Right cardiac atrium (tissue), 5 donors: Measurements from ENCODE around the gene SDK2. TPM values are rescaled to one million over a fixed set of nuclear protein-coding genes. Genes with fewer than 3 reads are reported as not detected.

ENCODE experiments used
- ATAC-seq, 2 donors: fragments of 200-7000 bp; cut with Tn5 transposase; one replicate each; pipeline versions ENCODE4 v1.8.0 to v1.9.1; 2020; ENCODE audit warnings: moderate library complexity in 2 of 2, mild to moderate bottlenecking in 1 of 2
- DNase-seq, 3 donors: peaks; one replicate each; pipeline ENCODE4 v3.0.0-alpha.2; 2020
- H3K27ac ChIP-seq: one replicate; pipeline ENCODE4 v1.5.1; 2013; ENCODE audit warnings: mild to moderate bottlenecking, low read length, control low read depth, moderate library complexity
- H3K27me3 ChIP-seq: one replicate; pipeline ENCODE4 v1.6.1; 2013; ENCODE audit not compliant: control insufficient read depth, insufficient read depth
- H3K4me1 ChIP-seq: one replicate; pipeline ENCODE4 v1.6.1; 2013; ENCODE audit warnings: low read length; ENCODE audit not compliant: control insufficient read depth, insufficient read depth
- H3K4me3 ChIP-seq: one replicate; pipeline ENCODE4 v1.5.1; 2013; ENCODE audit warnings: low read length, control low read depth
- H3K9me3 ChIP-seq: one replicate; pipeline ENCODE4 v1.6.1; 2013; ENCODE audit warnings: low read length; ENCODE audit not compliant: control insufficient read depth
- WGBS: extraction: QIAGEN DNeasy Blood & Tissue Kit; methylation state at CpG from one replicate; pipeline ENCODE4 v1.1.7; 2013; 5-methylcytosine and 5-hydroxymethylcytosine counted together
- intact Hi-C, 4 donors: fragments of 100-400 bp; cut with DNase I; formaldehyde crosslinking; loops; one replicate each; pipeline versions ENCODE4 v1.11.0 to v1.14.0; 2022 to 2023
- polyA plus RNA-seq: library from polyadenylated mRNA; stranded (reverse); fragments of 200-250 nt; gene quantifications from one replicate; pipeline ENCODE4 v1.2.3, GENCODE V29; 2013
- total RNA-seq, 4 donors: library from RNA; stranded (reverse); fragmentation: NEBNext Ultra II Directional; extraction: Animal tissue kit (Norgen Biotek cat#: 25700); gene quantifications; one replicate each; pipeline ENCODE4 v1.2.1, GENCODE V29; 2021
- donor health status: healthy with polysubstance abuse.
- donor health status: DM: no; HTN: yes; CAD: no.
- donor health status: DM: no; HTN: no; CAD: no.
- donor health status: DM: no; HTN: yes; CAD: no; lungs with severe emphysema.
- donor health status: DM: yes; HTN: yes; CAD: no.

Gene SDK2
- total and polyA plus RNA-seq, 5 donors, result 0.77 to 4.4 (median 2.0) TPM

DNA sequence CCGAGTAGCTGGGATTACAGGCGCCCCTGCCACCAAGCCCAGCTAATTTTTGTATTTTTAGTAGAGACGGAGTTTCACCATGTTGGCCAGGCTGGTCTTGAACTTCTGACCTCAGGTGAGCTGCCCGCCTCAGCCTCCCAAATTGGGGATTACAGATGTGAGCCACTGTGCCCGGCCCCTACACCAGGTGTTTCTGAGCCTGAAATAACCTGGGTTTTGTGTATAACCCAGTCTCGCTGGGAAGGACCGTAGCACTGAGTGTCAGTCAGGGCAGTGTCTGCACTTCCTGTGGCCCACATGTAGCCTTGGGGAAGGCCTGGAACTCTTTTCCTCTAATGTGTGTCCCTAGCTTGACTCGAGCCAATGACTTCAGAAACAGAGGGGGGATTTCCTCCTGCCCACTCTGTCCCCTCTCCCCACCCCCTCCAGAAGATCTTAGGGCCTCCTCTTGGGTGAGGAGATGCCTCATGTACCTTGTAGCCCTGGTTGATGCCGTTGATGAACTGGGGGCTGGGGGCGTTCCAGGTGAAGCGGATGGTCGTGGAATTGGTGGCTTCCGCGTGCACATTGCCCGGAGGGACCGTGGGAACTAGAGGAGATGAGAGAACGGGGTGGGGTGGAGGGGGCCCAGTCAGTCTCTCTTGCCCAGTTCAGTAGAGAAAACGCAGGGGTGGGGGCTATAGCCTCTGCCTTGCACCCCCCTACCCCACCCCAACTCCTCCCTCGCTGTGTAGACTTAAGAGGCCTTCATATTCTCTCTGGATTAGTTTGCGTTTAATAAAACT, 229.9 kb downstream of the SDK2 start:
- peaks cover 3% of the 10 kb centered on the region for H3K4me1 ChIP-seq
- DNase-seq (peak in 1 of 3 donors; percentile 27), ATAC-seq (no peak)
- intact Hi-C loops, result no loop called here
- WGBS, result 90% methylated on average over 20 of the region's 20 CpGs
- no peaks in the 10 kb centered on the region for H3K27me3 ChIP-seq
- H3K4me3 ChIP-seq, result no peak overlapping the region
- no peaks in the 10 kb centered on the region for H3K9me3 ChIP-seq
- no peak overlapping the region for H3K27ac ChIP-seq

- DNase-seq, result peak in 1 of 3 donors; percentile 6
- 80% methylated on average over 7 of the region's 7 CpGs for WGBS
- Histone ChIP-seq H3K27me3 (no peaks in the 10 kb centered on the region), H3K4me3 (no peak overlapping the region), H3K27ac (no peak overlapping the region), H3K9me3 (no peaks in the 10 kb centered on the region), H3K4me1 (peaks cover 3% of the 10 kb centered on the region)
- intact Hi-C loops, result no loop called here
- no peak for ATAC-seq
Observed at GRCh38 chr17:73412914-73413313, 231.3 kb downstream of the SDK2 start.

- intact Hi-C loops, result no loop called here
- H3K4me1 ChIP-seq, result peaks cover 3% of the 10 kb centered on the region
- H3K9me3 ChIP-seq, result no peaks in the 10 kb centered on the region
- ATAC-seq, result peak in 1 of 2 donors; percentile 38
- H3K27ac ChIP-seq, result peak overlapping the region; percentile 2
- peak in 1 of 3 donors; percentile 50 for DNase-seq
- 46% methylated on average over 13 of the region's 13 CpGs for WGBS
- H3K27me3 ChIP-seq, result no peaks in the 10 kb centered on the region
- H3K4me3 ChIP-seq, result no peak overlapping the region
Observed at GRCh38 chr17:73411313-73411747, 232.9 kb downstream of the SDK2 start.

- 38% methylated on average over 11 of the region's 11 CpGs for WGBS
- ATAC-seq (peak; percentile 31 to 69), DNase-seq (peak in 1 of 3 donors; percentile 48)
- Histone ChIP-seq H3K4me3 (no peak overlapping the region), H3K27ac (peak overlapping the region; percentile 34), H3K9me3 (no peaks in the 10 kb centered on the region), H3K4me1 (peaks cover 3% of the 10 kb centered on the region), H3K27me3 (no peaks in the 10 kb centered on the region)
- intact Hi-C loops, result no loop called here
Observed at GRCh38 chr17:73410586-73411312, 233.5 kb downstream of the SDK2 start.

DNA sequence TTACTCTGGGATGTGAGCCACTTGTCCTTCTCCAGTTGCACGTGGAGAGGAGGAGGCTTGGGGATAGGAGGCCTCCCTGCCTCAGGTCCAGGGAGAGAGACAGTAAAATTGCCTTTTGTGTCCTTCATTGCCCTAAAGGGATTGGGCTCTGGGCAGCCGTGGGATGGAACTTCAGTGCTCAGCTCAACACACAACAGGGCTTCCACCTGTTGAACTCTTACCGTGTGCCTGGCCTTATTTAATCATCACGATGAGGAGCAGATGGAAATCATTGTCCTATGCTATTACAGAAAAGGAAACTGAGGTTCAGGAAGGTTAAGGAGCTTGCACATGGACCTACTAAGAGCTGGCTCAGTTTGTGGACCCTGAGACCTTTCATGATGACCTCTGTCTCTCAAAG, 240.0 kb downstream of the SDK2 start:
- no peaks in the 10 kb centered on the region for H3K4me1 ChIP-seq
- intact Hi-C loops, result no loop called here
- no peaks in the 10 kb centered on the region for H3K27me3 ChIP-seq
- no peaks in the 10 kb centered on the region for H3K9me3 ChIP-seq
- DNase-seq, result peak in 1 of 3 donors; percentile 7
- ATAC-seq, result no peak
- H3K27ac ChIP-seq, result no peak overlapping the region
- whole genome bisulfite sequencing, result 79% methylated on average over 4 of the region's 4 CpGs
- H3K4me3 ChIP-seq, result no peak overlapping the region

GRCh38 chr17:73402466-73402865, 241.8 kb downstream of the SDK2 start:
- Histone ChIP-seq H3K9me3 (no peaks in the 10 kb centered on the region), H3K4me1 (no peaks in the 10 kb centered on the region), H3K4me3 (no peak overlapping the region), H3K27me3 (no peaks in the 10 kb centered on the region), H3K27ac (no peak overlapping the region)
- WGBS, result 88% methylated on average over 7 of the region's 7 CpGs
- DNase-seq (peak in 1 of 3 donors; percentile 12), ATAC-seq (no peak)
- intact Hi-C loops, result no loop called here

- H3K27ac ChIP-seq, result no peak overlapping the region
- DNase-seq, result peak in 2 of 3 donors; percentile 42 to 65
- no peaks in the 10 kb centered on the region for H3K9me3 ChIP-seq
- WGBS, result 62% methylated on average over 18 of the region's 18 CpGs
- H3K4me3 ChIP-seq, result no peak overlapping the region
- peak; percentile 30 to 36 for ATAC-seq
- H3K27me3 ChIP-seq, result no peaks in the 10 kb centered on the region
- intact Hi-C loops, result no loop called here
- no peaks in the 10 kb centered on the region for H3K4me1 ChIP-seq
Observed at GRCh38 chr17:73401911-73402310, 242.3 kb downstream of the SDK2 start.

DNA sequence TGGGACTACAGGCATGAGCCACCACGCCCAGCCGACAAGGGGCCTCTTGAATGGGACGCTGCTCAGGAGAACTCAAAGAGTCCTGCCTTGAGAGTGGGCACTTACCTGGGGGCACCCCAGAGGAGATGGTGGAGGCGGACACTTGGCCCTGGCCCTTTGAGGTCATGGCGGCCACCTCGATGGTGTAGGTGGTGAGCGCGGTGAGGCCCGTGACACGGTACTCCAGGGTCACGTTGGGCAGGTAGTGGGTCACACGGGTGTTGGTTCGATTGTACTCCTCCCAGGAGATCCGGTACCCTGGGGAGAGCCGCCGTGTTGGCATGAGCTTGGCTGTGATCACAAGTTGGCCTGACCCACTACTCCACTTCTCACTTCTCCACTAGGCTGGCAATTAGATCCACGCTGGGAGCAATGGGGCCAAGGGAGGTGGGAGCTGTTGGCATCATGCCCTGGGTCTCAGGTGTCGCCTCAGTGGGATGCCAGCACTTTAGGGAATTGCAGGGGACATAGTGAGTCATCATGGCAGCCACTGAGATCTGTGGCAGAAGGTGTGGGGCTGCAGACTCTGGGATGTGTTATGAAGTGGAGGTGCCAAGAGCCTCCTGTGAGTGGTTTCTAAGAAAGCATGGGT, 243.2 kb downstream of the SDK2 start:
- intact Hi-C loops, result no loop called here

DNA sequence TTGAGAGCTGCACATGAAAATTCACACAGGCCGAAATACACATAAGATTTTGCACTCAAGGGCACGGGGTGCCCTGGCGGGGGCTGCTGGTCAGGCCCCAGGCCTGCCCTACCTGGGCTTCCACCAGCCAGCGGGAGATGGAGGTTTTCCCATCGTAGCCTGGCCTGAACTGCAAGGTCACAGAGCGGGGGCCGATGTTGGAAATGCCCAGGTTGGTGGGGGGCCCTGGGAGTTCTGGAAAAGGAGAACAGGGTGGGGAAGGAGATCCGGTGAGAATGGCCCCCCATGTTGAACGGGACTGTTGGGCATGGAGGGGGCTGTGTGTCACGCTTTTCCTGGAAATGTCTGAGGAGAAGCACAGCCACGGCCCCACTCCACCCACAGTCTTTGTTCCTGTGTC, 245.2 kb downstream of the SDK2 start:
- H3K4me1 ChIP-seq, result no peaks in the 10 kb centered on the region
- no peak overlapping the region for H3K27ac ChIP-seq
- no peaks in the 10 kb centered on the region for H3K27me3 ChIP-seq
- no peak overlapping the region for H3K4me3 ChIP-seq
- ATAC-seq, result no peak
- intact Hi-C loops, result no loop called here
- H3K9me3 ChIP-seq, result no peaks in the 10 kb centered on the region
- WGBS, result 90% methylated on average over 11 of the region's 11 CpGs
- DNase-seq, result peak in 1 of 3 donors; percentile 5

More for the DNA sequence above, 243.2 kb downstream of the SDK2 start:
- Histone ChIP-seq H3K9me3 (no peaks in the 10 kb centered on the region), H3K27ac (no peak overlapping the region), H3K27me3 (no peaks in the 10 kb centered on the region), H3K4me1 (no peaks in the 10 kb centered on the region), H3K4me3 (no peak overlapping the region)
- ATAC-seq, result no peak
- WGBS, result 92% methylated on average over 18 of the region's 18 CpGs
- peak in 1 of 3 donors; percentile 39 for DNase-seq

GRCh38 chr17:73397856-73398540, 246.2 kb downstream of the SDK2 start:
- intact Hi-C loops, result no loop called here
- H3K4me3 ChIP-seq, result no peak overlapping the region
- DNase-seq (peak in 1 of 3 donors; percentile 32), ATAC-seq (no peak)
- 96% methylated on average over 17 of the region's 17 CpGs for WGBS
- no peaks in the 10 kb centered on the region for H3K9me3 ChIP-seq
- H3K27ac ChIP-seq, result no peak overlapping the region
- H3K4me1 ChIP-seq, result no peaks in the 10 kb centered on the region
- no peaks in the 10 kb centered on the region for H3K27me3 ChIP-seq
